NT2/D1 (cell line): ENCODE data around the gene UGCG.

Experiments
- DNase-seq: peaks from one replicate; pipeline ENCODE4 v3.0.0-alpha.2; 2011; ENCODE audit warnings: low read depth, low spot score
- H3K27me3 ChIP-seq: 2 replicates; pipeline ENCODE4 v1.6.0; 2011; ENCODE audit warnings: mild to moderate bottlenecking; ENCODE audit not compliant: insufficient read length, insufficient read depth
- H3K36me3 ChIP-seq: 2 replicates; pipeline ENCODE4 v1.6.1; 2011; ENCODE audit warnings: mild to moderate bottlenecking, low read length, mixed read lengths; ENCODE audit not compliant: insufficient read depth, insufficient read length
- H3K4me1 ChIP-seq: 2 replicates; pipeline ENCODE4 v1.5.1; 2011; ENCODE audit not compliant: insufficient read depth, insufficient read length
- H3K4me3 ChIP-seq: 2 replicates; pipeline ENCODE4 v1.5.1; 2011; ENCODE audit warnings: low read depth; ENCODE audit not compliant: insufficient read length
- H3K9ac ChIP-seq: 2 replicates; pipeline ENCODE4 v1.6.0; 2011; ENCODE audit warnings: low read depth; ENCODE audit not compliant: insufficient read length
- H3K9me3 ChIP-seq: 2 replicates; pipeline ENCODE4 v1.5.1; 2011; ENCODE audit warnings: mild to moderate bottlenecking, low read length; ENCODE audit not compliant: insufficient read depth
- SUZ12 ChIP-seq: IDR thresholded peaks from 2 replicates; pipeline ENCODE4 v1.6.1; 2011; ENCODE audit not compliant: insufficient read length, insufficient read depth; ENCODE audit errors: extremely low read depth
- YY1 ChIP-seq: IDR thresholded peaks from 2 replicates; pipeline ENCODE4 v1.6.1; 2011; ENCODE audit not compliant: insufficient read length, insufficient read depth
- ZNF274 ChIP-seq: IDR thresholded peaks from 2 replicates; pipeline ENCODE4 v1.6.1; 2011; ENCODE audit warnings: mild to moderate bottlenecking, low read depth, low read length

UGCG gene

DNA sequence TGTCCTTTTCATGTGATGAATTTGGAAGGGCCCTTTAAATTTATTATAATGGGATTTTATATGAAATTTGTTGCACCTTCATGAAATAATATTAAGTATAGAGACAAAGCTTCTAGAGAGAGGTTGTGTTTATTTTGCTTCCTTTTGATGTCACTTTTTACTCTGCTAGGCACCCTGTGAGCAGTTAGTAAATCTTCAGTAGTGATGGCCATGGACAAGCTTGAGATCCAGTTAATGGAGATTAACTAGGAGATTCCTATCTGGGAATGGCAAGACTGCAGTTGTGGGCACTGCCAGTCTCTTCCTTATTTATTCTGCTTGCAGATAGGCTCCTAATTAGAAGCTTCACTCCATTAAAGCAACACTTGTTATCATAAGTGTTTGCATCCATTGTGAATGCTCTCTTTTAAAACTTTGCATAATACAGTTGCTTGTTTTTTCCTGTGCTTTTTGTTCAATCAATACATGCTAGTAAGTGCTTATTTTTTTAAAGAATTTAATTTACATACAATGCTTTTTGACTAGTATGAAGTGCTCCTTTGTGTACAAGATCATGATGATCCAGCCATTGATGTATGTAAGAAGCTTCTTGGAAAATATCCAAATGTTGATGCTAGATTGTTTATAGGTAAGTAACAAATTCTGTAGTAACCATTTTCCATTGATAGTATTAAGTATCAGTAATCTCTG lies 25.9 kb downstream of the UGCG start:
- Histone ChIP-seq H3K9me3 (no peaks in the 10 kb centered on the region), H3K9ac (no peak overlapping the region), H3K36me3 (peaks cover 71% of the 10 kb centered on the region), H3K27me3 (no peaks in the 10 kb centered on the region), H3K4me3 (no peak overlapping the region), H3K4me1 (peaks cover 2% of the 10 kb centered on the region)
- TF ChIP-seq SUZ12 (no peak), YY1 (no peak), ZNF274 (no peak)
- DNase-seq, result no peak

DNA sequence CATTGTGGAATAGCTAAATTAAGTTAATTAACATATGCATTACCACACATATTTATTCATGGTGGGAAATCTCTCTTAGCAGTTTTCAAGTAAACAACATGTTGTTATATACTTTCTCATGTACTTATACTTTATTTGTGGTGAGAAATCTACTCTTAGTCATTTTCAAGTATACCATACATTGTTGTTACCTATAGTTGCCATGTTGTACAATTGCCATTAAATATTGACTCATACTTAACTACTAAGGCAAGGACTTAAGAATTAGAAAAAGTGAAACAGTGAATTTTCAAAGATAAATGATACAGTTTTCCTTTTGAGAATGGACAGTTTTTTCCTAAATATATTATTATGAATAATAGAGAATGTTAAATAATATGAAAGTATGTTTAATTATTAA lies 27.7 kb downstream of the UGCG start:
- peaks cover 62% of the 10 kb centered on the region for H3K36me3 ChIP-seq

DNA sequence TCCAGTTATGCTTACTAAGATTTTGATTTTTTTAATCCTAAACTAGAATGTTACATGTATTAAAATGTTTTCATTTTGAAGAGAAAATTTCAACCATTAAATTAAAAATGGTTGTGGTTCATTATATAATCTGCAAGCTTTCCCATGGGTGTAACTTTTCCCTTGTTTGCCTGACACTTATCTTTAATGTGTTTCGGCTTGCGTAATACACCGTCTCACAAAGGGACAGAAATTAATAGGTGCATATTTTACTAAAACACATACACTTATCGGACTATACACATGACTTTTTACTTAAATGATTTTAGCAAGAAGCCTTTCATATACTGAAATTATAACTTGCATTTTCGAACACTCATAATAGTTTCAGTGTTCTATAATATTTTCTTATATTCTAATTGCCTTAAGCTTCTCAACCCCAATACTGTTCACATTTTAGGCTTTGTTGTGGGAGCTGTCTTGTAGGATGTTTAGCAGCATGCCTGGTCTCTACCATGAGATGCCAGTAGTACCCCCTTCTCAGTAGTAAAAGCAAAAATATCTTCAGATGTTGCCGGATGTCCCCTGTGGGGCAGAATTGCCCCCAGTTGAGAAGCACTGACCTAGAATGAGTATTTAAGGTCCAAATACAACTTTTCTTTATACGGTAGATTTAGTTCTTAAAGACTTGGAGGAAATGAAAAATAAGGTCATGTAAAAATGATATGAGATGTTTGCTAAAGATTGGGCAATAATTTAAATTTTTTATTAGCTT lies 28.6 kb downstream of the UGCG start:
- Histone ChIP-seq H3K4me3 (no peak overlapping the region), H3K36me3 (peaks cover 67% of the 10 kb centered on the region), H3K4me1 (peaks cover 2% of the 10 kb centered on the region), H3K9me3 (no peaks in the 10 kb centered on the region), H3K27me3 (no peaks in the 10 kb centered on the region), H3K9ac (no peak overlapping the region)
- DNase-seq, result no peak
- TF ChIP-seq YY1 (no peak), ZNF274 (no peak), SUZ12 (no peak)

More for the DNA sequence above, 27.7 kb downstream of the UGCG start:
- Histone ChIP-seq H3K27me3 (no peaks in the 10 kb centered on the region), H3K9ac (no peak overlapping the region), H3K9me3 (no peaks in the 10 kb centered on the region), H3K4me3 (no peak overlapping the region), H3K4me1 (peaks cover 2% of the 10 kb centered on the region)
- TF ChIP-seq YY1 (no peak), ZNF274 (no peak), SUZ12 (no peak)
- no peak for DNase-seq

DNA sequence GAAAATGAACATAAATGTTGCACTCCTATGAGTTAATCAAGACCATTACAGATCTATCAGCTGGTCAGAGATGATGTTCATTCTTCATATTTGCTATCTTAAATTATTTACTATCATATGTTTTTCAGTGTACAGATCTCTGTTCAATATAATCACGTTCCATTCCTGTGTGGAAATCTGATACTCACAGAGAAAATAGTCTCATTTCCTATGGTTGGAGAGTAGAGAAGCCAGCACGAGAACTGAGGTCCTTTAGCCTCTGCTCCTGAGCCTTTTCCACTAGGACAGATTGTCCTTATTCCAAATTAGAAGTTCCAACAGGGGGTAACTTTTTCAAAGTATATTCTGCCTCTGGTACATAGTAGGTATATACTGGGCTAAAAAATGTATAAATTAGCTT lies 29.2 kb downstream of the UGCG start:
- DNase-seq, result no peak
- peaks cover 2% of the 10 kb centered on the region for H3K4me1 ChIP-seq
- H3K27me3 ChIP-seq, result no peaks in the 10 kb centered on the region
- TF ChIP-seq ZNF274, result no peak
- TF ChIP-seq YY1, result no peak
- no peak for TF ChIP-seq SUZ12
- peaks cover 67% of the 10 kb centered on the region for H3K36me3 ChIP-seq
- H3K4me3 ChIP-seq, result no peak overlapping the region
- no peaks in the 10 kb centered on the region for H3K9me3 ChIP-seq
- H3K9ac ChIP-seq, result no peak overlapping the region

DNA sequence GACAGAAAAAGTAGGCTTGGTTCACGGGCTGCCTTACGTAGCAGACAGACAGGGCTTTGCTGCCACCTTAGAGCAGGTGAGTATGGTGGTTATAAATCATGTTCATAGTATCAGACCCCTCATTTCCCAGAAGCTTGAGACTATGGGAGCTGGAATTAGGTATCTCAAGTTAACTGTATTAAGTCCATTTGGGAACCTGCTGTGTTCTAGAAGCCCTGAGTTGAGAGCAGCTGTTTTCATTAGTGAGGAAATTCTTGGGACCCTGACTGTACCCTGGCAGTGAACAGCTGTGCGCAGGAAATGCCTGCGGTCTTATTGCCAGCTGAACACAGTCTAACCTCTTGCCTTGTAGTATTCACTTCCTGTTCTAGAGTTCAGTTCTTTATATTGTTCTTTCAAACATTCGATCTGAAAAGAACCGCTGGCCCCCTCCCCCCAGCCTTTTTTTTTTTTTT lies 29.8 kb downstream of the UGCG start:
- peaks cover 68% of the 10 kb centered on the region for H3K36me3 ChIP-seq
- TF ChIP-seq ZNF274, result no peak
- TF ChIP-seq YY1, result no peak
- TF ChIP-seq SUZ12, result no peak
- no peaks in the 10 kb centered on the region for H3K27me3 ChIP-seq
- H3K9ac ChIP-seq, result no peak overlapping the region
- H3K4me3 ChIP-seq, result no peak overlapping the region
- DNase-seq, result no peak
- H3K9me3 ChIP-seq, result no peaks in the 10 kb centered on the region
- peaks cover 2% of the 10 kb centered on the region for H3K4me1 ChIP-seq

DNA sequence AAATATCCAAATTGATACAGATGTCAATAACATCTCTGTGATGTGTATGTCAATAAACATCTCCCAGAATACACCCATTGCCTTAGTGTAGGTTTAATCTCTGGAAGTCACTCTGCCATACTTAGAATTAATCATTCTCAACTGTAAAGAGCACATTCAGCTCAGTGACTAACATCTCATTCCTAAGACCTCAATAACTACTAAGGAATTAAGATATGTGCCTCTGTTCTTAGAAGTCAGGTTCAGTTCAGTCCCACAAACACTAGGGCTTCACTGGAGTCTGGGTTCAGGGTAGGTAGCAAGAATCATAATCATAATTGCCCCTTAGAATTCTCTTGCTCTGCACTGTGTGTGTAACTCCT lies 31.7 kb downstream of the UGCG start:
- no peak for DNase-seq

DNA sequence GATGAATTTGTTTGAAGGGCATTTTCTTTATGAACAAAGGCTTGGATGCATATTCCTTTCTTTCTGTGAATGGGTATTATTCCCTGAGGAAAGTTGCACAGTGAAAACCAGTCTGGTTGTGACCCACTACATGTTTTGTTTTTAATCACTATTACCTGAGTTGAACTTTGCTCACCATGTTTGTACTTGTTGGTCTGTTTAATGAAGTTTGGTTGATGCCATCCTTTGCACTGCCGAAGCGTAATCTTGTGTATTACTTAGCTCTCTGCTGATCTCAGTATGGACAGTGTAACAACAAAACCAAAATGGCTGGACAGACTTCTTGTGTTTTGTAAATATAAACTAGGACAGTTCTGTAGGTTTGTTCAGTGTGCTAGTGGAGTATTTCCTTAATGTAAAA lies 38.1 kb downstream of the UGCG start:
- no peak overlapping the region for H3K4me3 ChIP-seq
- peaks cover 61% of the 10 kb centered on the region for H3K36me3 ChIP-seq
- H3K4me1 ChIP-seq, result no peaks in the 10 kb centered on the region
- H3K9ac ChIP-seq, result no peak overlapping the region
- TF ChIP-seq SUZ12, result no peak
- no peak for TF ChIP-seq ZNF274
- no peak for TF ChIP-seq YY1
- DNase-seq, result no peak
- H3K9me3 ChIP-seq, result no peaks in the 10 kb centered on the region
- H3K27me3 ChIP-seq, result no peaks in the 10 kb centered on the region

More for the DNA sequence above, 31.7 kb downstream of the UGCG start:
- H3K9ac ChIP-seq, result no peak overlapping the region
- no peaks in the 10 kb centered on the region for H3K9me3 ChIP-seq
- H3K4me1 ChIP-seq, result peaks cover 2% of the 10 kb centered on the region
- no peak for TF ChIP-seq YY1
- no peak for TF ChIP-seq ZNF274
- TF ChIP-seq SUZ12, result no peak
- H3K36me3 ChIP-seq, result peaks cover 81% of the 10 kb centered on the region
- H3K27me3 ChIP-seq, result no peaks in the 10 kb centered on the region
- no peak overlapping the region for H3K4me3 ChIP-seq

DNA sequence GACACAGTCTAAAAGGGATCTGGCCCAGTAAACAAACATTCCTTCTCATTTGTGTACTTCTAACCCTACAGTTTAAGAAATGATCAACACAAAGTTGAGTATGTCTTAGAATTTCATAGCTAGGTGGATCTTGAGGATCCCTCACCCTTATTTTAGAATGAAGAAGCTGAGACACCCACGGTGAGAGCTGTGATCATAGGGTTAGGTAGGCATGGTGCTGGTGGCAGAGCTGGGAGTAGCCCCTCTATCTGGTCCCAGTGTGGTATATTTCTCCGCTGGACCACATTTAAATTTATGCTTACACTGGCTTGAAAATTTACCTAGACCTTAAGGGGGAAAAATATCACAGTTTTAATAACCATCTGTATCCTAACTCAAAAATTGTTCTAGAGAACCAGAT lies 39.8 kb downstream of the UGCG start:
- TF ChIP-seq ZNF274 (no peak), SUZ12 (no peak), YY1 (no peak)
- Histone ChIP-seq H3K36me3 (peaks cover 44% of the 10 kb centered on the region), H3K9me3 (no peaks in the 10 kb centered on the region)

More for the DNA sequence above, 39.8 kb downstream of the UGCG start:
- H3K4me1 ChIP-seq, result no peaks in the 10 kb centered on the region
- DNase-seq, result no peak
- no peak overlapping the region for H3K9ac ChIP-seq
- no peak overlapping the region for H3K4me3 ChIP-seq
- no peaks in the 10 kb centered on the region for H3K27me3 ChIP-seq
